Progenitor cell of endocrine pancreas (in vitro differentiated cells): ENCODE data around the gene MOB3B. TPM values are rescaled to one million over a fixed set of nuclear protein-coding genes. Genes with fewer than 3 reads are reported as not detected.

ENCODE experiments used
- DNase-seq: peaks from one replicate; pipeline ENCODE4 v3.0.0; 2021; ENCODE audit warnings: low spot score; ENCODE audit not compliant: unreplicated experiment
- H3K27ac Mint-ChIP-seq: 2 replicates; pipeline ENCODE4 v1.8.0; 2021; ENCODE audit warnings: mild to moderate bottlenecking, moderate library complexity, mixed read lengths
- H3K27me3 Mint-ChIP-seq: 2 replicates; pipeline ENCODE4 v1.8.0; 2021; ENCODE audit warnings: mixed read lengths
- H3K36me3 Mint-ChIP-seq: 2 replicates; pipeline ENCODE4 v1.8.0; 2022; ENCODE audit warnings: mixed read lengths; ENCODE audit not compliant: insufficient read depth
- H3K4me1 Mint-ChIP-seq: 2 replicates; pipeline ENCODE4 v1.8.0; 2021; ENCODE audit warnings: low read depth, mixed read lengths
- H3K4me3 Mint-ChIP-seq: 2 replicates; pipeline ENCODE4 v1.8.0; 2021; ENCODE audit warnings: low read depth, mild to moderate bottlenecking, moderate library complexity, mixed read lengths
- H3K9me3 Mint-ChIP-seq: 2 replicates; pipeline ENCODE4 v1.8.0; 2021; ENCODE audit warnings: low read depth, mixed read lengths
- total RNA-seq: library from RNA; stranded (reverse); gene quantifications from 2 replicates; pipeline ENCODE4 v1.2.1, GENCODE V29; 2021
- TF ChIP-seq, protein P1 (sequence below): fragments of 200-600 bp; sonication (generic); IDR thresholded peaks from one replicate; pipeline ENCODE4 v1.5.0; 2021; ENCODE audit warnings: antibody characterized with exemption, mild to moderate bottlenecking; ENCODE audit not compliant: unreplicated experiment

Gene MOB3B
- total RNA-seq, 1 donor from 2014 or later, result 15.4 TPM

DNA sequence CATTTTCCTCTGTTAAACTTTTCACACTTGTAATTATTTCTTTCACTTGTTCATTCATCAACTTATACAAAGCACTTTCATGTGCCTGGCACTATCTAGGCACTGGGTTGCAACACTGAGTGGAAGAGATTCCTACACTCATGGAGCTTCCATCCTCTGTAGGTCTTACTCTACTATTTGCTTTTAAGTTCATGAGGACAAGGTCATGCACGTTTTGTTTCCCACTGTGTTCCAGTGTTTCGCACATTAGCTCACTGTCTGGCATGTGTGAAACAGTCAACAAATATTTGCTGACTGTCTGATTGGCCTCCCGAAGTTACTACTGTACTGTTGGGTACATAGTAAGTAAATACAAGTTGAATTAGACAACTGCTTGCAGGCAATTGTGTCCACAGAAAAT lies 93.4 kb downstream of the MOB3B start:
- Mint-ChIP-seq H3K4me3 (no peak overlapping the region), H3K9me3 (no peaks in the 10 kb centered on the region), H3K27me3 (no peaks in the 10 kb centered on the region), H3K4me1 (peaks cover 34% of the 10 kb centered on the region), H3K27ac (no peak overlapping the region), H3K36me3 (peaks cover 2% of the 10 kb centered on the region)
- TF ChIP-seq, protein P1, sequence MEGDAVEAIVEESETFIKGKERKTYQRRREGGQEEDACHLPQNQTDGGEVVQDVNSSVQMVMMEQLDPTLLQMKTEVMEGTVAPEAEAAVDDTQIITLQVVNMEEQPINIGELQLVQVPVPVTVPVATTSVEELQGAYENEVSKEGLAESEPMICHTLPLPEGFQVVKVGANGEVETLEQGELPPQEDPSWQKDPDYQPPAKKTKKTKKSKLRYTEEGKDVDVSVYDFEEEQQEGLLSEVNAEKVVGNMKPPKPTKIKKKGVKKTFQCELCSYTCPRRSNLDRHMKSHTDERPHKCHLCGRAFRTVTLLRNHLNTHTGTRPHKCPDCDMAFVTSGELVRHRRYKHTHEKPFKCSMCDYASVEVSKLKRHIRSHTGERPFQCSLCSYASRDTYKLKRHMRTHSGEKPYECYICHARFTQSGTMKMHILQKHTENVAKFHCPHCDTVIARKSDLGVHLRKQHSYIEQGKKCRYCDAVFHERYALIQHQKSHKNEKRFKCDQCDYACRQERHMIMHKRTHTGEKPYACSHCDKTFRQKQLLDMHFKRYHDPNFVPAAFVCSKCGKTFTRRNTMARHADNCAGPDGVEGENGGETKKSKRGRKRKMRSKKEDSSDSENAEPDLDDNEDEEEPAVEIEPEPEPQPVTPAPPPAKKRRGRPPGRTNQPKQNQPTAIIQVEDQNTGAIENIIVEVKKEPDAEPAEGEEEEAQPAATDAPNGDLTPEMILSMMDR, result no peak
- DNase-seq, result no peak

DNA sequence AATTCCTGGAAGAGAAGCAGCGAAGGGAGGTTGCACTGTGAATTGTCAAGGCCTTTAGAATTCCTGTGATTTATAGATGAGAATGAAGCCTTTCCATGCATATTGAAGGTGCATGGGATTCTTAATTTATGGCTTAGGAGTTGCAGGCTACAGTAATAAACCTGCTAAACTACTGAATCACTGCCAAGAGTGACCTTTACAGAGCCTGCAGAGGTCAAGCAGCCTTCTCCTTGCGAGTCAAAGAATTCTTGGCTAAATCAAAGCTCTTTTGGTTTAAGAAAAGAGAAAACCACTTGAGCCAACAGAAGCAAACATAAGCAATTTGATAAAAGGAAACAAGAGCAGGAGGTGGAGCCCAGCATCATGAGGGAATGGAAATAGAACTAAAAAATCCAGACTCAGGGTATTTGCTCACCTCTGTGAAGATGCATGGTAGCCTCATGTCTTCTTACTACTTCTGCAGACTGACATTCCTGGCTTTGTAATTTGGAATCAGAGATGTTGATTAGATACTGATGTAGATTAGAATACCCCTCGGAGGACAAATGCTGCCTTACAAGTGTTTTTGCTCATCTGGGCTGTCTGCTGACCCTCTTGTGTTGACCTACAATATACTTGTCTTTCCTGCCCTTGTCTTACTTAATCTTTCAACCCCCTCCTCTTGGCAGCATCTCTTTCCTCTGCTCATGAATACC lies 95.8 kb downstream of the MOB3B start:
- peaks cover 54% of the 10 kb centered on the region for H3K4me1 Mint-ChIP-seq
- no peak overlapping the region for H3K4me3 Mint-ChIP-seq
- H3K36me3 Mint-ChIP-seq, result no peaks in the 10 kb centered on the region
- no peaks in the 10 kb centered on the region for H3K27me3 Mint-ChIP-seq
- TF ChIP-seq, protein P1, result no peak
- DNase-seq, result no peak
- H3K27ac Mint-ChIP-seq, result peak overlapping the region; percentile 11
- H3K9me3 Mint-ChIP-seq, result no peaks in the 10 kb centered on the region

GRCh38 chr9:27432308-27432707 lies 97.3 kb downstream of the MOB3B start:
- H3K27me3 Mint-ChIP-seq, result no peaks in the 10 kb centered on the region
- TF ChIP-seq, protein P1, result no peak
- no peaks in the 10 kb centered on the region for H3K36me3 Mint-ChIP-seq
- no peak for DNase-seq
- H3K4me1 Mint-ChIP-seq, result peaks cover 54% of the 10 kb centered on the region
- H3K4me3 Mint-ChIP-seq, result no peak overlapping the region
- H3K9me3 Mint-ChIP-seq, result no peaks in the 10 kb centered on the region
- H3K27ac Mint-ChIP-seq, result no peak overlapping the region

DNA sequence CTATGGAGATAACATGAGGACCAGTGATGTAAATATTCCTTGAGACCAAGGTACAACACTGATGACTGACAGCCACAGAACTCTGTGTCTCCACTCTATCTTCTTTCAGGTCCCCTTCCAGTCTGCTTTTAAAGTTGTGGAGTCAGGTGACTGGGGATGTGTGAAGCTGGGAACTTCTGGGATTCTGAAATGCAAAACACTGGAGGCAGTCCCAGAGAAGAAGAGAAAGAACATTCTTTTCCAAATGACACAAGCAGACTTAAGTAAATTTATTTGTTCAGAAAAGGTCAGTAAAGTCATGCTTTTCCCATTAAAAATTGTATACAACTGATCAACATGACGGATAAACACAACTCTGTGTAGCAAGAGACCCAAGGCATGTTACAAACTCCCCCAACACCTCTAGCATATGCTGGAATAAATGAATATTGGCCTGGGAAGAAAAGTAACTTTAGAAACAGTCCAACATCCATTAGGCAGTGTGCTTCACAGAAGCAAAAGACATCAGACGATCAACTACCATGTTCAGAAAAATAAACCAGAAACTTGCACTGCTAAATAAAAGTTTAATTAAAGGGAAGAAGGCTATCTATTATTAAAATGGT lies 98.0 kb downstream of the MOB3B start:
- TF ChIP-seq, protein P1, result no peak
- H3K9me3 Mint-ChIP-seq, result no peaks in the 10 kb centered on the region
- H3K27ac Mint-ChIP-seq, result peak overlapping the region; percentile 36
- no peaks in the 10 kb centered on the region for H3K36me3 Mint-ChIP-seq
- no peak for DNase-seq
- no peak overlapping the region for H3K4me3 Mint-ChIP-seq
- H3K27me3 Mint-ChIP-seq, result no peaks in the 10 kb centered on the region
- H3K4me1 Mint-ChIP-seq, result peaks cover 55% of the 10 kb centered on the region

GRCh38 chr9:27430750-27431535 lies 98.7 kb downstream of the MOB3B start:
- TF ChIP-seq, protein P1, result no peak
- peaks cover 55% of the 10 kb centered on the region for H3K4me1 Mint-ChIP-seq
- no peak for DNase-seq
- H3K27ac Mint-ChIP-seq, result peak overlapping the region; percentile 36
- no peaks in the 10 kb centered on the region for H3K36me3 Mint-ChIP-seq
- no peaks in the 10 kb centered on the region for H3K9me3 Mint-ChIP-seq
- no peak overlapping the region for H3K4me3 Mint-ChIP-seq
- H3K27me3 Mint-ChIP-seq, result no peaks in the 10 kb centered on the region
